ENCODE results near the gene ERI3. TPM values are rescaled to one million over a fixed set of nuclear protein-coding genes. Genes with fewer than 3 reads are reported as not detected.

ERI3 gene
- total and polyA plus RNA-seq, 10 of the 15 experiments (the other 5 are each of a cell fraction or from before 2014, with no cell fraction given), result 20.6 to 90.4 (median 41.2) TPM

GRCh38 chr1:44333376-44333775 lies 21.7 kb downstream of the ERI3 start (continued):
- no peak for TF ChIP-seq RCOR1 (conservative IDR thresholded peaks at IDR 0.05; ENCODE audit: low read depth, low read length)
- no peak for TF ChIP-seq RELA (IDR thresholded peaks at IDR 0.05; ENCODE audit: borderline replicate concordance, partially characterized antibody)
- TF ChIP-seq CHD1 (IDR thresholded peaks at IDR 0.05; ENCODE audit: low read depth, low read length), result no peak
- TF ChIP-seq ZNF274 (IDR thresholded peaks at IDR 0.05; ENCODE audit: insufficient read depth, insufficient read length), result no peak

- Histone ChIP-seq H3K36me3 (ENCODE audit: control insufficient read depth in 2 of 2, insufficient read depth in 2 of 2, low read length in 1 of 2) (peaks cover 0 to 6% of the 10 kb centered on the region in 2 experiments; a peak in 2 of 4 replicates), H3K9ac (ENCODE audit: control insufficient read depth, insufficient read depth, low read length) (no peak overlapping the region), H3K79me2 (ENCODE audit: control insufficient read depth, insufficient read depth, low read length) (no peaks in the 10 kb centered on the region), H2AFZ (ENCODE audit: control insufficient read depth, low read depth, low read length) (no peak overlapping the region), H3K4me3 (no peak overlapping the region), H3K27ac (ENCODE audit: control insufficient read depth, insufficient read depth) (no peak overlapping the region), H3K4me2 (ENCODE audit: control insufficient read depth, insufficient read depth) (no peak overlapping the region), H4K20me1 (ENCODE audit: control insufficient read depth, insufficient read depth) (no peaks in the 10 kb centered on the region; the same call in 1 of the 2 replicates), H3K27me3 (replicated peaks in 1 of 2; ENCODE audit: control insufficient read depth in 2 of 2, insufficient read depth in 2 of 2, low read length in 1 of 2) (no peaks in the 10 kb centered on the region), H3K4me1 (ENCODE audit: control insufficient read depth, insufficient read depth, low read length) (no peaks in the 10 kb centered on the region), H3K9me3 (replicated peaks; ENCODE audit: control insufficient read depth, insufficient read depth, low read length) (no peaks in the 10 kb centered on the region)
- CTCF ChIA-PET, result interaction anchor here (0.6 to 1.0 kb wide), 3 partner anchors 12 to 320 kb away, joined by 3 to 4 read pairs (median 4); no protein-coding TSS in a partner anchor
- POLR2A ChIA-PET, result no interaction called here
- DNase-seq (ENCODE audit: low read depth, low spot score) (no peak), FAIRE-seq (no peak), ATAC-seq (no peak)
- 99% methylated on average over 9 of the region's 9 CpGs for WGBS (ENCODE audit: insufficient coverage, insufficient replicate concordance, low lambda C conversion rate, missing lambda C conversion rate)
- BruUV-seq (replicated peaks), result no TSS peak
- intact Hi-C loops (cut with micrococcal nuclease; ENCODE audit: unreplicated experiment), result no loop called here
- SMC1A ChIA-PET (ENCODE audit: uncharacterized antibody, unreplicated experiment), result no interaction called here
- RAD21 ChIA-PET (ENCODE audit: unreplicated experiment), result no interaction called here
- in situ Hi-C loops (cut with MboI), result no loop called here
- no peak for TF ChIP-seq STAT3 (IDR thresholded peaks at IDR 0.05; ENCODE audit: low read depth, low read length)
- no peak for TF ChIP-seq SUZ12 (IDR thresholded peaks at IDR 0.05; ENCODE audit: unreplicated experiment)
- TF ChIP-seq ZNF687 (IDR thresholded peaks at IDR 0.05), result no peak
- TF ChIP-seq KDM1A (IDR thresholded peaks at IDR 0.05; ENCODE audit: borderline replicate concordance), result no peak
- no peak for TF ChIP-seq ZBED1 (IDR thresholded peaks at IDR 0.05; ENCODE audit: borderline replicate concordance)
- TF ChIP-seq MEF2B (IDR thresholded peaks at IDR 0.05; ENCODE audit: partially characterized antibody, poor library complexity, severe bottlenecking), result no peak
- no peak for TF ChIP-seq SPI1 (IDR thresholded peaks at IDR 0.05; ENCODE audit: borderline replicate concordance, insufficient read depth, low read depth, low read length)
- no peak for TF ChIP-seq MYC (IDR thresholded peaks at IDR 0.05; ENCODE audit: insufficient read depth, insufficient read length, insufficient replicate concordance, low read length, severe bottlenecking)
- TF ChIP-seq CUX1 (IDR thresholded peaks at IDR 0.05; ENCODE audit: insufficient replicate concordance, low read depth, low read length), result no peak
- TF ChIP-seq NR2C1 (IDR thresholded peaks at IDR 0.05), result no peak
Observed at GRCh38 chr1:44332505-44332904, 22.6 kb downstream of the ERI3 start.

Data from GM12878 (cell line).